Suprapubic skin (tissue), 4 donors: ENCODE data around the gene SLC22A23. TPM values are rescaled to one million over a fixed set of nuclear protein-coding genes. Genes with fewer than 3 reads are reported as not detected.
"Not testable (repeated sequence)": the region's sequence is repeated elsewhere in the genome, so short reads cannot be mapped to it uniquely, and the experiment has no call there.

Source experiments
- DNase-seq, 2 donors: peaks; one replicate each; pipeline ENCODE4 v3.0.0-alpha.2; 2019; ENCODE audit warnings: low spot score in 2 of 2
- H3K27ac ChIP-seq: fragments of 200-600 bp; sonication (generic); one replicate; pipeline ENCODE4 v1.5.1; 2019
- H3K27me3 ChIP-seq: fragments of 200-600 bp; sonication (generic); one replicate; pipeline ENCODE4 v1.5.1; 2019
- H3K36me3 ChIP-seq: fragments of 200-600 bp; sonication (generic); one replicate; pipeline ENCODE4 v1.5.1; 2019
- H3K4me1 ChIP-seq: fragments of 200-600 bp; sonication (generic); one replicate; pipeline ENCODE4 v1.5.1; 2019
- H3K4me3 ChIP-seq: fragments of 200-600 bp; sonication (generic); one replicate; pipeline ENCODE4 v1.5.1; 2019; ENCODE audit warnings: mild to moderate bottlenecking
- H3K9me3 ChIP-seq: fragments of 200-600 bp; sonication (generic); one replicate; pipeline ENCODE4 v1.5.1; 2019
- EP300 ChIP-seq: sonication (generic); formaldehyde crosslinking; IDR thresholded peaks from one replicate; pipeline ENCODE4 v1.6.1; 2017; ENCODE audit warnings: antibody characterized with exemption
- POLR2A ChIP-seq, 2 donors: fragments of 450-650 bp; IDR thresholded peaks; one replicate each; pipeline ENCODE4 v1.6.1; 2017; ENCODE audit warnings: antibody characterized with exemption in 2 of 2, mild to moderate bottlenecking in 2 of 2, moderate library complexity in 2 of 2
- POLR2AphosphoS5 ChIP-seq, 3 donors: sonication (generic); formaldehyde crosslinking; IDR thresholded peaks; one replicate each; pipeline ENCODE4 v1.6.1; 2017; ENCODE audit warnings: antibody characterized with exemption in 3 of 3
- WGBS: methylation state at CpG from one replicate; pipeline ENCODE4 v1.1.5; 2018; 5-methylcytosine and 5-hydroxymethylcytosine counted together
- total RNA-seq, 4 donors: library from RNA; depleted of rRNA; stranded (reverse); fragments of >200 nt; gene quantifications; one replicate each; pipeline ENCODE4 v1.1.0, GENCODE V29; 2016
- TF ChIP-seq, protein P1 (sequence below), 2 donors: fragments of 200-600 bp in 1 of 2; fragments of 450-650 bp in 1 of 2; sonication (generic) in 1 of 2; IDR thresholded peaks; one replicate each; pipeline ENCODE4 v1.5.1; 2016 to 2019; ENCODE audit warnings: antibody characterized with exemption in 2 of 2, mild to moderate bottlenecking in 1 of 2, moderate library complexity in 1 of 2

The SLC22A23 gene
- total RNA-seq, 4 donors from 2014 or later = 38.2 to 59.8 (median 48.1) TPM

DNA sequence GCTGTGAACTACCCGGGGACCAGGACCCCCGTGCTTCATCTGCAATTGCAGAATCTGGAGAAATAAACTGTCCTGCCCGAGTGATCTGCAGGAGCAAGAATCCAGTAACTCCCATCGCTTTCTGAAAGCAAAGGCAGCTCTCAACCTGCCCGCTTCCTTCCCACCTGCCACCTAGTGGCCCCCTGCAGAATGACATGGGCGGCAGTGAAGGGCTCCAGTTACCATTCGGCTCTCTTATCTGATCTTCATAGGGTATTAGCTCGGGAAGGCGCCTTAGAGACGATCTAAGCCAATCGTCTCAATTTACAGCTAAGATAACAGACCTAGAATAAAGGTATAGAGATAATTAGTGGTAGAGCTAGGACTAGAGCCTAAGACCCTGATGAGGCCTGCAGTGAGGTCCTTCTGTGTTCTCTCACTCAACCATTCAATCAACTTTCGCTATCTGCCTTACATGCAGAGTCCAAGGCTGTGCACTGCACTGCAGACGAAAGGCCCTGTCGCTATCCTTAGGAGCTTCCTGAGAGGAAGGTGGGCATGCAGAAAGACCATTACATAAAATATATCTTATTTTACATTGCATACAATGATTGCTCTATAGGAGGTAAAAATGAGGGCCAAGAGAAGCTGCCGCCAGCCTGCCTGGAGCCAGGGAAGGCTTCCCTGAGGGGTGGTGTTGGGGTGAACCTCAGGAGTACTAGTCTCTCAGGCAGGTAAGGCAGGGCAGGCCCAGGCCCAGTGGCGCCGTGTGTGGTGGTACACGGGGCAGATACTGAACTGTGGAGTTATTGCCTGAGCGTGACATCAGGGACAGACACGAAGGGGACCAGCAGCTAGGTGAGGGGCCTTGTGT is 205.2 kb downstream of the SLC22A23 start:
- no peak overlapping the region for H3K4me3 ChIP-seq
- WGBS = 38% methylated on average over 20 of the region's 20 CpGs
- no peak overlapping the region for H3K27ac ChIP-seq
- H3K36me3 ChIP-seq = no peaks in the 10 kb centered on the region
- no peaks in the 10 kb centered on the region for H3K9me3 ChIP-seq
- no peaks in the 10 kb centered on the region for H3K27me3 ChIP-seq
- TF ChIP-seq EP300 (no peak), POLR2A (IDR thresholded peaks at IDR 0.05) (no peak), POLR2AphosphoS5 (IDR thresholded peaks at IDR 0.05) (peak in 2 of 3 donors; percentile 39 to 72)
- TF ChIP-seq, protein P1, sequence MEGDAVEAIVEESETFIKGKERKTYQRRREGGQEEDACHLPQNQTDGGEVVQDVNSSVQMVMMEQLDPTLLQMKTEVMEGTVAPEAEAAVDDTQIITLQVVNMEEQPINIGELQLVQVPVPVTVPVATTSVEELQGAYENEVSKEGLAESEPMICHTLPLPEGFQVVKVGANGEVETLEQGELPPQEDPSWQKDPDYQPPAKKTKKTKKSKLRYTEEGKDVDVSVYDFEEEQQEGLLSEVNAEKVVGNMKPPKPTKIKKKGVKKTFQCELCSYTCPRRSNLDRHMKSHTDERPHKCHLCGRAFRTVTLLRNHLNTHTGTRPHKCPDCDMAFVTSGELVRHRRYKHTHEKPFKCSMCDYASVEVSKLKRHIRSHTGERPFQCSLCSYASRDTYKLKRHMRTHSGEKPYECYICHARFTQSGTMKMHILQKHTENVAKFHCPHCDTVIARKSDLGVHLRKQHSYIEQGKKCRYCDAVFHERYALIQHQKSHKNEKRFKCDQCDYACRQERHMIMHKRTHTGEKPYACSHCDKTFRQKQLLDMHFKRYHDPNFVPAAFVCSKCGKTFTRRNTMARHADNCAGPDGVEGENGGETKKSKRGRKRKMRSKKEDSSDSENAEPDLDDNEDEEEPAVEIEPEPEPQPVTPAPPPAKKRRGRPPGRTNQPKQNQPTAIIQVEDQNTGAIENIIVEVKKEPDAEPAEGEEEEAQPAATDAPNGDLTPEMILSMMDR (IDR thresholded peaks at IDR 0.05) = peak; percentile 98
- peak; percentile 90 to 91 for DNase-seq
- peaks cover 34% of the 10 kb centered on the region for H3K4me1 ChIP-seq

DNA sequence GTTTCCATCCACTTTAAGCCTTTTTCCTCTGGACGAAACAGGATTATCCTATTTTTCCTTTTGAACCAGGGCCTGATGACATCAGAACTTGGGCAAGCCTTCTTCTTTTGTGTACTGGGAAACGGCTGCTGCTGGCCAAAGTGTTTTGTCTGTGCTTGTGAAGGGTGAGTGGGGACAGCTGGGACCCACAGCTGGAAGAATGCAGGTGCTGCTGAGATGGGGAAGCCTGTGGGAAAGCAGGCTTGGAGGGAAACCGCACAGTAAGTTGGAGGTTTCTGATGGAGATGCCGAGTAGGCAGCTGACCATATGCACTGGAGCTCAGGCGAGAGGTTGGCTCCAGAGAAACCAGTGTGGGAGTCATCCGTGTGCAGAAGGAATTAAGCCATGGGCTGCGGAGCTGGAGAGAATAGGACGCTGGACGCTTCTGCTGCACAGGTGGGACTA is 206.6 kb downstream of the SLC22A23 start:
- Histone ChIP-seq H3K36me3 (no peaks in the 10 kb centered on the region), H3K27me3 (no peaks in the 10 kb centered on the region), H3K4me3 (no peak overlapping the region), H3K4me1 (peaks cover 34% of the 10 kb centered on the region), H3K9me3 (no peaks in the 10 kb centered on the region), H3K27ac (no peak overlapping the region)
- TF ChIP-seq, protein P1 (IDR thresholded peaks at IDR 0.05) = no peak
- TF ChIP-seq POLR2A (IDR thresholded peaks at IDR 0.05) = no peak
- WGBS = 63% methylated on average over 9 of the region's 9 CpGs
- no peak for DNase-seq

DNA sequence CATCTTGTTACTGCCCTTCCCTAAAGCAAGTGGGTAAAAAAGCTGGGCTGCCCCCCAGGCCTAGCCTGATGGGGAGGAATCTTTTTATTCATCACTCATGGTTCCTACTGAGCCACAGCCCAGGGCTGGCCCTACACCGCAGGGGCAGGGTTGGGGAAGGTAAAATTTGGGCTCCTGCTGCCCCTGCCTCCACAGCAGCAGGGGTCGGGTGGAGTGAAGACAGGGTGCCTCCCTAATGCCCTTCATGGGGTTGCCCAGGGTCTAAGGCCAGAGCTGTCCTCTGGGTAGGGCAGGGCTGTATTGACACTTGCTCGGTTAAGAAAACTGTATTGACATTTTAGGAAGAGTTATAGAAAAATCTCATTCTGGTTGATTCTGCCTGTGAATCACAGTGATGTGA is 207.0 kb downstream of the SLC22A23 start:
- H3K4me3 ChIP-seq = no peak overlapping the region
- H3K4me1 ChIP-seq = peaks cover 34% of the 10 kb centered on the region
- no peaks in the 10 kb centered on the region for H3K9me3 ChIP-seq
- H3K27ac ChIP-seq = no peak overlapping the region
- WGBS = 96% methylated on average over 3 of the region's 3 CpGs
- H3K36me3 ChIP-seq = no peaks in the 10 kb centered on the region
- H3K27me3 ChIP-seq = no peaks in the 10 kb centered on the region
- no peak for TF ChIP-seq POLR2AphosphoS5 (IDR thresholded peaks at IDR 0.05)
- TF ChIP-seq, protein P1 (IDR thresholded peaks at IDR 0.05) = no peak
- TF ChIP-seq EP300 = no peak
- no peak for TF ChIP-seq POLR2A (IDR thresholded peaks at IDR 0.05)
- peak in 1 of 2 donors; percentile 38 for DNase-seq

DNA sequence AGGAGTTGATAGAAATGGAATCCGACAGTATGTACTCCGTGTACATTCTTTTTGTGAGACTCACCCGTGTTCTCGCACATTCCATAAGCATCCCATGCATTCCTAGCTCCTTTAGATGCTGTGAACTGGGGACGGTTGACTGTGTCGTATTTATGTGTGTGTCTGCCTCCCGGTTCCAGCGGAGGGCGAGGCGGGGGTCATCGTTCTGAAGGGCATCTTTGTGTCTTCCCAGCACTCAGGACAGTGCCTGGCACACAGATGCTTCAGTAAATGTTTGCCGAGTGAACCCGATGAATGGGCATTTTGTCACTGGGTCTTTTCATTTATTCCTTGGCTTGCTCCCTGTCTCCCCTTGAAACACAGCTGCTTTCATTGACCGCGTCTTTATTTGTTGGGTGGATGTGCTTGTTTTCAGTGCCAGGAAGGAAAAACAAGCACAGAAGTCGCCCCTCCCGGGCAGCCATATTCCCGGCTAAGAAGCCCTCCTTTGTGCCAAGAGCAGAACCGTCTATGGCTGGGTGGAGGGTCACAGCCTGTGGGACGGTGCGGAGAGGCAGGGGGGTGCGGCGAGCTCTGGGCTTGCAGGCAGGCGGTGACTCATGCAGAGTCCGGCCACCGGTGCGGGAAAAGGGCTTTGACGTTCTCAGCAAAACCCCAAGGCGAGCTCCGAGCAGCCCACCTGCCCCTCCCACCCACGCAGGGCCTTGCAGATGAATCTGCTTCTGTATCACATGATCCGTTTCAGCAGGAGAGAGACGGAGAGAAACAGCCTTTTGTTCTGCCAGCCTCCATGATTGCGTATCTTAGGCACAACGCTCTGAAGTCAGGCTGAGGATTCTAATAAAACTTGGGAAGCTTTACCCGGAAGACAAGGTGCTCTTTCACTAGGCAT is 209.3 kb downstream of the SLC22A23 start:
- Histone ChIP-seq H3K27me3 (no peaks in the 10 kb centered on the region), H3K27ac (peak overlapping the region; percentile 35), H3K4me3 (peak overlapping the region; percentile 39), H3K4me1 (peaks cover 34% of the 10 kb centered on the region), H3K36me3 (no peaks in the 10 kb centered on the region), H3K9me3 (no peaks in the 10 kb centered on the region)
- no peak for TF ChIP-seq POLR2A (IDR thresholded peaks at IDR 0.05)
- TF ChIP-seq, protein P1 (IDR thresholded peaks at IDR 0.05) = no peak
- no peak for TF ChIP-seq POLR2AphosphoS5 (IDR thresholded peaks at IDR 0.05)
- TF ChIP-seq EP300 = no peak
- peak; percentile 76 to 84 for DNase-seq
- WGBS = 37% methylated on average over 36 of the region's 36 CpGs

DNA sequence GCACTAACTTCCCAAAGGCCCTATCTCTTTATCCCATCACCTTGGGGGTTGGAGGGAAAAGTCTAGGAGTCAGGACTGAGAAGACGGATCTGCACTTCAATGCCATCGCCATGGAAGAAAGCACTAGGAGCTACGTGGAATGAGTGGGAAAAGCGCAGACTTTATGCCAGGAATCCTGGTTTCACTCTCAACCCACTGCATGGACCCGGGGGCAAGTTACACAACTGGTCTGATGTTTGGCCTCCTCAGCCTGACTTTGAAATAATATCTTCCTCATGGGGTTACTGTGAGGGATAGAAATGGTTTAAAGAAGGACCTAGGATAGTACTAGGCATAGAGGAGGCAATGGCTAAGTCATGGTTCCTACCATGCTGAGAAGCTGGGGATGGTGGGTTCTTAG is 211.6 kb downstream of the SLC22A23 start:
- Histone ChIP-seq H3K4me3 (no peak overlapping the region), H3K9me3 (no peaks in the 10 kb centered on the region), H3K36me3 (no peaks in the 10 kb centered on the region), H3K27me3 (no peaks in the 10 kb centered on the region), H3K4me1 (peaks cover 17% of the 10 kb centered on the region), H3K27ac (no peak overlapping the region)
- TF ChIP-seq POLR2AphosphoS5 (IDR thresholded peaks at IDR 0.05) (no peak), EP300 (no peak), POLR2A (IDR thresholded peaks at IDR 0.05) (no peak)
- TF ChIP-seq, protein P1 (IDR thresholded peaks at IDR 0.05) = no peak
- WGBS = 100% methylated on average over 5 of the region's 5 CpGs
- DNase-seq = no peak

DNA sequence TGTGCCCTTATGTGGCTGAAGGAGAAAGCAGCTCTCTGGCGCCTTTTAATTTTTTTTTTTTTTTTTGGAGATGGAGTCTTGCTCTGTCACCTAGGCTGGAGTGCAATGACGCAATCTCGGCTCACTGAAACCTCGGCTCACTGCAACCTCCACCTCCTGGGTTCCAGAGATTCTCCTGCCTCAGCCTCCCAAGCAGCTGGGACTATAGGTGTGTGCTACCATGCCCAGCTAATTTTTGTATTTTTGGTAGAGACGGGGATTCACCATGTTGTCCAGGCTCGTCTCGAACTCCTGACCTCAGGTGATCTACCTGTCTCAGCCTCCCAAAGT is 212.1 kb downstream of the SLC22A23 start:
- not testable (repeated sequence) for H3K4me3 ChIP-seq, DNase-seq, H3K27ac ChIP-seq, H3K27me3 ChIP-seq, H3K9me3 ChIP-seq, H3K36me3 ChIP-seq
- H3K4me1 ChIP-seq = peaks cover 17% of the 10 kb centered on the region
- WGBS = 96% methylated on average over 7 of the region's 7 CpGs
